ENCODE data around the gene RNF144B. TPM values are rescaled to one million over a fixed set of nuclear protein-coding genes. Genes with fewer than 3 reads are reported as not detected.
"Not testable (repeated sequence)": the region's sequence is repeated elsewhere in the genome, so short reads cannot be mapped to it uniquely, and the experiment has no call there.

Gene RNF144B
- total and polyA plus RNA-seq, 10 donors = 6.5 to 82.5 (median 45.3) TPM

- H3K27me3 ChIP-seq (replicated peaks in 1 of 7) = no peaks in the 10 kb centered on the region
- intact Hi-C loops (cut with DNase I; ENCODE audit: low total_unique reads) = no loop called here
- no peak overlapping the region for H3K4me3 ChIP-seq
- no peak for TF ChIP-seq POLR2AphosphoS5 (IDR thresholded peaks at IDR 0.05)
- H3K27ac ChIP-seq = no peak overlapping the region
- peaks cover 0 to 53% (median 7%) of the 10 kb centered on the region in 6 donors for H3K36me3 ChIP-seq
- WGBS, 5 donors = 68 to 98% (median 74%) methylated on average over 4 of the region's 4 CpGs
- no peak for DNase-seq
- H3K4me1 ChIP-seq = peaks cover 0 to 16% (median 0%) of the 10 kb centered on the region in 6 donors
- no peaks in the 10 kb centered on the region for H3K9me3 ChIP-seq
These were observed 67.3 kb downstream of the RNF144B start for GRCh38 chr6:18454446-18454845.

- no peaks in the 10 kb centered on the region for H3K27me3 ChIP-seq (replicated peaks in 1 of 7)
- peaks cover 0 to 6% (median 0%) of the 10 kb centered on the region in 8 donors for H3K9me3 ChIP-seq
- intact Hi-C loops (cut with DNase I; ENCODE audit: low total_unique reads) = no loop called here
- H3K36me3 ChIP-seq = peaks cover 0 to 78% (median 17%) of the 10 kb centered on the region in 6 donors
- no peak overlapping the region for H3K27ac ChIP-seq
- WGBS, 5 donors = 69 to 80% (median 75%) methylated on average over 10 of the region's 10 CpGs
- DNase-seq = no peak
- H3K4me1 ChIP-seq = no peaks in the 10 kb centered on the region
- TF ChIP-seq CTCF (IDR thresholded peaks at IDR 0.05 in 8 of 11, conservative IDR thresholded peaks at IDR 0.05 in 3 of 11) (no peak), POLR2AphosphoS5 (IDR thresholded peaks at IDR 0.05) (peak in 1 of 3 donors; percentile 29)
- H3K4me3 ChIP-seq = no peak overlapping the region
These were observed 70.1 kb downstream of the RNF144B start for GRCh38 chr6:18457065-18457737.

- H3K4me1 ChIP-seq; H3K4me3 ChIP-seq; H3K9me3 ChIP-seq; intact Hi-C loops (cut with DNase I; ENCODE audit: low total_unique reads); H3K27ac ChIP-seq; H3K27me3 ChIP-seq (replicated peaks in 1 of 7); DNase-seq: not testable (repeated sequence)
- 89 to 97% (median 91%) methylated on average over 6 of the region's 6 CpGs for WGBS, 5 donors
- peaks cover 0 to 78% (median 19%) of the 10 kb centered on the region in 6 donors for H3K36me3 ChIP-seq
These were observed 70.9 kb downstream of the RNF144B start for GRCh38 chr6:18458086-18458485.

- Histone ChIP-seq H3K4me3 (no peak overlapping the region), H3K9me3 (peaks cover 0 to 6% (median 0%) of the 10 kb centered on the region in 8 donors), H3K36me3 (peaks cover 0 to 100% (median 30%) of the 10 kb centered on the region in 6 donors), H3K4me1 (no peaks in the 10 kb centered on the region), H3K27ac (no peak overlapping the region), H3K27me3 (replicated peaks in 1 of 7) (no peaks in the 10 kb centered on the region)
- WGBS, 5 donors = 95 to 97% (median 95%) methylated on average over 3 of the region's 3 CpGs
- intact Hi-C loops (cut with DNase I; ENCODE audit: low total_unique reads) = no loop called here
- TF ChIP-seq POLR2AphosphoS5 (IDR thresholded peaks at IDR 0.05) = peak in 1 of 3 donors; percentile 22
- TF ChIP-seq CTCF (IDR thresholded peaks at IDR 0.05 in 8 of 11, conservative IDR thresholded peaks at IDR 0.05 in 3 of 11) = no peak
- TF ChIP-seq POLR2A (IDR thresholded peaks at IDR 0.05) = no peak
- DNase-seq = no peak
These were observed 76.3 kb downstream of the RNF144B start for GRCh38 chr6:18463429-18463828.

DNA sequence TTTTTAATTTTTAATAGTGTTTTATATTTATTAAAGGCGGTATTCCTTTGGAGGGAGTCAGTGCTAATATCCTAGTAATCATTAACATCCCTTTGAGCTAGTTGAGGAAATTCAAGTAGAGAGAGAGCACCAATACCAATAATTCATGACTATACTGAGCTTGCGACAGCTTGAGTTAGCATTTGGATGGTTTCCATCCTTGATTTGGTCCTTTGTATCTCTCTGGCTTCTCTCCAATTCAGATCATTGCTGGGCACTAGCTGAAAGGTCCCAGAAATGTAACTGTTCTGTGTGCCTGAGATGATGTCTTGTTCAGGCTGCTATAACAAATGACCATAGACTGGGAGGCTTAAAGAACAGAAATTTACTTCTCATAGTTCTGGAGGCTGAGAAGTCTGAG, 77.0 kb downstream of the RNF144B start:
- no peaks in the 10 kb centered on the region for H3K27me3 ChIP-seq (replicated peaks in 1 of 7)
- TF ChIP-seq POLR2A (IDR thresholded peaks at IDR 0.05) (no peak), CTCF (IDR thresholded peaks at IDR 0.05 in 8 of 11, conservative IDR thresholded peaks at IDR 0.05 in 3 of 11) (no peak), POLR2AphosphoS5 (IDR thresholded peaks at IDR 0.05) (no peak)
- H3K27ac ChIP-seq = no peak overlapping the region
- no peaks in the 10 kb centered on the region for H3K4me1 ChIP-seq
- H3K36me3 ChIP-seq = peaks cover 0 to 100% (median 28%) of the 10 kb centered on the region in 6 donors
- intact Hi-C loops (cut with DNase I; ENCODE audit: low total_unique reads) = no loop called here
- H3K9me3 ChIP-seq = peaks cover 0 to 6% (median 0%) of the 10 kb centered on the region in 8 donors
- WGBS, 5 donors = 94 to 100% (median 97%) methylated on average over 2 of the region's 2 CpGs
- DNase-seq = no peak
- no peak overlapping the region for H3K4me3 ChIP-seq

All from spleen (tissue), 11 donors.